ENCODE results near the gene SERPINF2. TPM values are rescaled to one million over a fixed set of nuclear protein-coding genes. Genes with fewer than 3 reads are reported as not detected.
"Not testable (repeated sequence)": the region's sequence is repeated elsewhere in the genome, so short reads cannot be mapped to it uniquely, and the experiment has no call there.

Gene SERPINF2
- total RNA-seq, 2 donors from 2014 or later, result 40.7 to 41.7 TPM

DNA sequence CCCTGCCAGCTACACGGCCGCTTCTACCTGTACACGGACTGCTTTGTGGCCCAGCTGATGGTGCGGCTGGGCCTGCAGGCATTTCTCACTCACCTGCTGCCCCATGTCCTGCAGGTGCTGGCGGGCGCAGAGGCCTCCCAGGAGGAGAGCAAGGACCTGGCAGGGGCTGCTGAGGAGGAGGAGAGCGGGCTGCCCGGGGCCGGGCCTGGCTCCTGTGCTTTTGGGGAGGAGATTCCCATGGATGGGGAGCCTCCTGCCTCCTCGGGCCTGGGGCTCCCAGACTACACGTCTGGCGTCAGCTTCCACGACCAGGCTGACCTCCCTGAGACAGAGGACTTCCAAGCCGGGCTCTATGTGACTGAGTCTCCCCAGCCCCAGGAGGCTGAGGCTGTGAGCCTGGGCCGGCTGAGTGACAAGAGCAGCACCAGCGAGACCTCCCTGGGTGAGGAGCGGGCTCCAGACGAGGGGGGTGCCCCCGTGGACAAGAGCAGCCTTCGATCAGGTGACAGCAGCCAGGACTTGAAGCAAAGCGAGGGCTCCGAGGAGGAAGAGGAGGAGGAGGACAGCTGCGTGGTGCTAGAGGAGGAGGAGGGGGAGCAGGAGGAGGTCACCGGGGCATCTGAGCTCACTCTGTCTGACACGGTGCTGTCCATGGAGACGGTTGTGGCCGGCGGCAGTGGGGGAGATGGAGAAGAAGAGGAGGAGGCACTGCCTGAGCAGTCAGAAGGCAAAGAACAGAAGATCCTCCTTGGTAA is 14.6 kb upstream of the SERPINF2 start:
- peak; percentile 79 for DNase-seq (ENCODE audit: low spot score)
- intact Hi-C loops (cut with DNase I), result loop anchor here (5.0 to 10.0 kb wide), 2 partner anchors 54 to 137 kb away; no protein-coding TSS in a partner anchor

DNA sequence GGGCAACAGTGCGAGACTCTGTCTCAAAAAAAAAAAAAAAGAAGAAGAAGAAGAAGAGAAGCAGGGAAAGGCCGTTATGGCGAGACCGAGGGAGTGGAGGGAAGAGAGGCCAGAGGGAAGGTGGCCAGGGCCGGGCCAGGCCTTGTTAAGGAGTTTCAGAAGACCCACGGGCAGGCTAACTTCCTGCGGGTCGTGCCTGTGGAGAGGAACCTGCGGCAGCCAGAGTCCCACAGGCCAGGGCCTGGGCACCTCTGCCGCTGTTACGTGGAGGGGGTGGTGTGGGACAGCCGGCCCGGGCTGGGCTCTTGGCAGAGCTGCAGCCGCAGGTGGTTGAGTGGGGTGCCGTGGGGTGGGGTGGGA is 12.7 kb upstream of the SERPINF2 start:
- intact Hi-C loops (cut with DNase I), result loop anchor here (5.0 to 10.0 kb wide), 2 partner anchors 52 to 135 kb away; no protein-coding TSS in a partner anchor
- DNase-seq (ENCODE audit: low spot score), result peak; percentile 76

DNA sequence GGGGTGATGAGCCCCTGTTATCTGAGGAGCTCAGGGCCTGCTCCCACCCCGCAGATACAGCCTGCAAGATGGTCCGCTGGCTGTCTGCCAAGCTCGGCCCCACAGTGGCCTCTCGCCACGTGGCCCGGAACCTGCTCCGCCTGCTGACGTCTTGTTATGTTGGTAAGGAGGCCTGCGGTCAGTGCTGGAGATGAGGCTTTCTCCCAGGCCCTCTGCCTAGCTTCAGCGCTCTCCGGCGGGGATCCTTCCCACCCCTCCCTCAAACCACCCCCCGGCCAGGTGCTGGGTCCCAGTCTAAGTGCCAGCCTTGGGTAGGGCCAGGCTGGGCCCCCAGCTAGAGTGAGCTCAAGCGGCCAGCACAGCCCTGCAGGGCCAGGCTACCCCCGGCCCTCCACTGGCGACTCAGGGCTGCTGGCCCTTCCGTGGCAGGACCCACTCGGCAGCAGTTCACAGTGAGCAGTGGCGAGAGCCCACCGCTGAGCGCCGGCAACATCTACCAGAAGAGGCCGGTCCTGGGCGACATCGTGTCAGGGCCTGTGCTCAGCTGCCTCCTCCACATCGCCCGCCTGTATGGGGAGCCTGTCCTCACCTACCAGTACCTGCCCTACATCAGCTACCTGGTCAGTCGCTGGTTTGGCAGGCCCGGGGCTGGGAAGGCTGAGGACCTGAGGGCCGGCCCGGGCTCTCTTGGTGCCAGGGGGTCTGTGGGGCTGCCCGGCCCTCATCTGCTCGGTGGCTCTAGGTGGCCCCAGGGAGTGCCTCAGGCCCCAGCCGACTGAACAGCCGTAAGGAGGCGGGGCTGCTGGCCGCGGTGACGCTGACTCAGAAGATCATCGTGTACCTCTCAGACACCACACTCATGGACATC is 12.1 kb upstream of the SERPINF2 start:
- peak; percentile 96 for DNase-seq (ENCODE audit: low spot score)
- intact Hi-C loops (cut with DNase I), result no loop called here

DNA sequence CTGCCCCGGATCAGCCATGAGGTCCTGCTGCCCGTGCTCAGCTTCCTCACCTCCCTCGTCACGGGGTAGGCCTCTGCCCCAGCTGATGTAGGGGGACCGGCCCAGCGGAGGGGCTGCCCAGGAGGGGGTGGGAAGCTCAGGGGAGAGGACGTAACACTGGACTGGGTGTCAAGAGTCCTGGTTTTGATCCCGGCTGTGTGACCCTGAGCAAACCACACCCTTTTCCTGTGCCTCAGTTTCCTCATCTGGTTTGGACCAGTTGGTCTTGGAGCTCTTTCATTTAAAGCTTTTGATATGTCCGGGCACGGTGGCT is 11.5 kb upstream of the SERPINF2 start:
- peak; percentile 83 for DNase-seq (ENCODE audit: low spot score)
- intact Hi-C loops (cut with DNase I), result no loop called here

DNA sequence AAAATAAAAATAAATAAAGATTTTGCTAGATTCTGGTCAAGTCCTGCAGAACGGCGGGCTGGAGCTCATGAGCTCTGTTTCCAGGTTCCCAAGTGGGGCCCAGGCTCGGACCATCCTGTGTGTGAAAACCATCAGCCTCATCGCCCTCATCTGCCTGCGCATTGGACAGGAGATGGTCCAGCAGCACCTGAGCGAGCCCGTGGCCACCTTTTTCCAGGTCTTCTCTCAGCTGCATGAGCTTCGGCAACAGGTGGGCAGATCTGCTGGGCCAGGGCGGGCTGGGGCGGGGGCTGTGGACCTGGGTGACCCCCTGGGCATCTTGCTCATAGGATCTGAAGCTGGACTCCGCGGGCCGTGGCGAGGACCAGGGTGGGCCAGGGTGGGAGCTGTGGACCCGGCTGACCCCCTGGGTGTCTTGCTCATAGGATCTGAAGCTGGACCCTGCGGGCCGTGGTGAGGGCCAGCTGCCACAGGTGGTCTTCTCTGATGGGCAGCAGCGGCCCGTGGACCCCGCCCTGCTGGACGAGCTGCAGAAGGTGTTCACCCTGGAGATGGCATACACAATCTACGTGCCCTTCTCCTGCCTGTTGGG is 10.3 kb upstream of the SERPINF2 start:
- DNase-seq (ENCODE audit: low spot score), result no peak
- intact Hi-C loops (cut with DNase I), result no loop called here

DNA sequence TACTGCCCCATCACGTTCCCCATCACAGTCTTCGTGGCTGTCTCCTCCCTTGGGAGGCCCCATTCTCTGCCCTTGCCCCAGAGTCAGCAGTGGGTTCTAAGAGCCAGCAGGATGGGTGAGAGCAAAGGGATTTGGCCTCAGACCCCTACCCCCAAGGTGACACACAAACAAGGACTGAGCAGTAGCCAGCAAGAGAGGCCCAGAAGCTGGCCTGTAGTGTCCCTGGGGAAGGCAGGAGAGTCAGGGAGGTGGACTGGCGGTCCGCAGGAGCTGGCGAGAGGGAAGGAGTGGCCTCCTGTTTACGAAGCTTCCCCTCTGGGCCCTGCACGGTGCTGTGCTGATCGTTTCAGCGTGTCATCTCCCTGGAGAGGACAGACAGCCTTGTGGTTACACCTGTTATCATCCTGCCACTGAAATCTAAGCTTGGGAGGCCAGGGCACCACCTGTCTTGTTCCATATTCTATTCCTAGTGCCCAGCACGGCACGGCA is 9.8 kb upstream of the SERPINF2 start:
- no peak for DNase-seq (ENCODE audit: low spot score)
- intact Hi-C loops (cut with DNase I), result no loop called here

DNA sequence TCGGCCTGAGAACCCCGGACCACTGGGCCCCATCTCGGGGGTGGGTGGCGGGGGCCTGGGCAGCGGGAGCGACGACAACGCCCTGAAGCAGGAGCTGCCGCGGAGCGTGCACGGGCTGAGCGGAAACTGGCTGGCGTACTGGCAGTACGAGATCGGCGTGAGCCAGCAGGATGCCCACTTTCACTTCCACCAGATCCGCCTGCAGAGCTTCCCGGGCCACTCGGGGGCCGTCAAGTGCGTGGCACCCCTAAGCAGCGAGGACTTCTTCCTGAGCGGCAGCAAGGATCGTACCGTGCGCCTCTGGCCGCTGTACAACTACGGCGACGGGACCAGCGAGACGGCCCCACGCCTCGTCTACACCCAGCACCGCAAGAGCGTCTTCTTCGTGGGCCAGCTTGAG is 8.9 kb upstream of the SERPINF2 start:
- no peak for DNase-seq (ENCODE audit: low spot score)
- intact Hi-C loops (cut with DNase I), result no loop called here

DNA sequence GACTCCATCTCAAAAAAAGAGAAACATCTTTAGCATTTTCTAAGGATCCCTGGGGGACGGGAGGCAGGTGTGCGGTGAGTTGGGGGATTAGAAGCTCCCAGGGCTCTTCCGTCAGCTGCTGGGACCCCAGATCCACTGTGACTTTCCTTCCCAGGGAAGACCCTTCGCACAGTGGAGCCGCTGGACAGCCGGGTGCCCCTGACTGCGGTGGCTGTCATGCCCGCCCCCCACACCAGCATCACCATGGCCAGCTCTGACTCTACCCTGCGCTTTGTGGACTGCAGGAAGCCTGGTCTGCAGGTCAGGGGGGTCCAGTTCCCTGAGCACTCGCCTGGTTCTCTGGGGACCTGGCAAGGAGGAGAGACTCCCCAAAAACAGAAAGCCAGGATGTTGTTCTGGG is 7.3 kb upstream of the SERPINF2 start:
- no peak for DNase-seq (ENCODE audit: low spot score)
- intact Hi-C loops (cut with DNase I), result no loop called here

DNA sequence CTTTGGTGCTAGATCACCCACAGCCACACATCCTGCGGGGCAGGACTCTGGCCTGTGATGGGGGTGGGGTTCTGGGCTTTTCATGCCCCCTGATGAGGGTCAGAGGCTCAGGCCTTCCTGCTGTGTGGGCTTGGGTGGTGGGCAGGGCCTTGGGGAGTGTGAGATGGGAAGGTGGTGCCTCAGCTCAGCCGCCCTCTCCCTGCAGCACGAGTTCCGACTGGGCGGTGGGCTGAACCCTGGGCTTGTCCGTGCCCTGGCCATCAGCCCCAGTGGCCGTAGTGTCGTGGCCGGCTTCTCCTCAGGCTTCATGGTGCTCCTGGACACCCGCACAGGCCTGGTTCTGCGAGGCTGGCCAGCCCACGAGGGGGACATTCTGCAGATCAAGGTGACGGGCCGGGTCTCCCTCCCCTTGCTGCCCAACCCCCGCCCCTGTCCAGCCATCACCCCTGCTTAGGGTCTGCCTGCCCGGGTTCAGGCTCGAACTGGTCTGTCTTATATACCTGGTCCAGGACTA is 6.8 kb upstream of the SERPINF2 start:
- DNase-seq (ENCODE audit: low spot score), result no peak
- intact Hi-C loops (cut with DNase I), result no loop called here

DNA sequence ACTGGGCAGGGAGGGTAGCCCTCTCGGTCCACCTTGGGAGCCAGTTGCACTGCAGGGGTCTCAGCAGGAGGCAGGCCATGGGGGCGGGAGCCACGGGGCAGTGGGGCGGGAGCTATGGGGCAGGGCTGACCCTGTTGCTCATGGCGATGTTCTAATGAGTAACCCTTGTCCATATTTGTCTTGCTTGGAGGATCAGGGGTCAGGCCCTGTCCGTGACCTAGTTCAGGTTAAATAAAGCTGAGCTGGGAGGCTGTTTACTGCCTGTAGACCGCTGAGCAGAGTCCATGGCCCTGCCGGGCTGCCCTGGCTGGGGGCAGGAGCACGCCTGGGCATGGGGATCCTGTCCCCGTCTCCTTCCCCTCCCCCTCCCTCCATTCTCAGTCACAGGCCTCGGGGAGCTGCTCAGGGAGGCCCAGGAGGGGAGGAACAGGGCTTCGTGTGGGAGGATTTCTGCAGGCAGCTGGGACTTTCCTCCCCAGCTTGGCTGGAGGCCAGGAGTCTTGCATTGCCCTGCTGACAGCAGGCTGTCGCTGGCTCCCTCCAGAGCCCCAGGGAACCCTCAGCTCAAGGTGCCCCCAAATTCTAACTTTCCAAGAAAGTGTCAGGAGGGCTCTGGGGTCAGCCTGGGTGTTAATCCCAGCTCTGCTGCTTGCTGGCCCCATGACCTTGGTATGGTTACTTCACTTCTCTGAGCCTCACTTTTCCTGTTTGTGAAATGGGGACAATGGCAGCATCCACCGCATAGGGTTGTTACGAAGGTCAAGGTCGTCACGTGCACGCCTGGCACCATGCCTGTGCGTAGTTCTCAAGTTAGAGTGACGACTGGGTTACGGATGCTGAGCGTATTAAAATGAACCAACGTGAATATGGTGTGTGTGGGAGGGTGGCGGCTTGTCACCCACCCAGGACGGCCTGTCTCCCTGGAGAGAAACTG is 6.1 kb upstream of the SERPINF2 start:
- intact Hi-C loops (cut with DNase I), result no loop called here
- no peak for DNase-seq (ENCODE audit: low spot score)

DNA sequence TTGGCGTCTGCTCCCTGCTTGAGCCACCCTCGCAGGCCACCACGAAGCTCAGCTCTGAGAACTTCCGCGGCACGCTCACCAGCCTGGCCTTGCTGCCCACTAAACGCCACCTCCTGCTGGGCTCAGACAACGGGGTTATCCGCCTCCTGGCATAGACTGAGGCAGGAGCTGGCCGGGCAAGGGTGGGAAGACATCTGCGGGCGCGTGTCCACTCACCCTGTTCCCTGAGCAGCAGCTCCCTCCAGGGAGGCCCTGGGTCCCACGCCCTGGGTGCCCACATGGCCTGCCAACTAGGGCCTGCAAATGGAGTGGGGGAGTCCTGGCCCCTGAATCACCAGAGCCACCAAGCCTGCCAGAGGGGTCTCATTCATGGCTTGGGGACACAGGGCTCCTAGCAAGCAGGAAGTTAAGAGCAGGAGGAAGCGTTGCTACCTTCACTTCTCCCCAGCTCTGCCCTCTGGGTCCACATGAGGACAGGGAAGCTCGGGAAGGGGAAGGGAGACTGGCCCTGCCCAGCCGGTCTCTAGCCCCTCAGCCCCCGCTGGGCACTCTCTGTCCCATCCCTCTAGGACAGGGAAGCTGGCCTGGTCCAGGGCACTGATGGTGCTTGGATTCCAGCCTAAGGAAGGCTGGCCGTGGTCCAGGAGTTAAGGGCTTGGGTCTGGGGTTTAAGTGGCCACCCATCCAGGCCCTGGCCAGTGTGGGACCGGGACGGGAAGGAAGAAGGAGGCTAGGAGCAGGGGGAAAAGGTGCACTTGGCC is 5.0 kb upstream of the SERPINF2 start:
- no peak for DNase-seq (ENCODE audit: low spot score)
- intact Hi-C loops (cut with DNase I), result no loop called here

DNA sequence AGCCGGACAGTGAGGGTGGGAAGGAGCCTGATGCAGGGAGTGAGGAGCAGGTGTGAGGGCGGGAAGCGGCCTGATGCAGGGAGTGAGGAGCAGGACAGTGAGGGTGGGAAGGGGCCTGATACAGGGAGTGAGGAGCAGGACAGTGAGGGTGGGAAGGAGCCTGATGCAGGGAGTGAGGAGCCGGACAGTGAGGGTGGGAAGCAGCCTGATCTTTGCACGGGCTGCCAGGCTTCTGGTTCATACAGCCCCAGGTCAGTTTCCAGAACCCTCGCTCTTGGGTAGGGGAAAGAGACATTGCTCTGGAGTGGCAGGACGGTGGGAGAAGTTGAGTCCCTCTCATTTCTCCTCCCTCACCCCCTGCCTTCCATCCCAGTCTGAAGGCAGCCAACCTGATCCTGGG is 772 bp upstream of the SERPINF2 start:
- intact Hi-C loops (cut with DNase I); DNase-seq (ENCODE audit: low spot score): not testable (repeated sequence)

DNA sequence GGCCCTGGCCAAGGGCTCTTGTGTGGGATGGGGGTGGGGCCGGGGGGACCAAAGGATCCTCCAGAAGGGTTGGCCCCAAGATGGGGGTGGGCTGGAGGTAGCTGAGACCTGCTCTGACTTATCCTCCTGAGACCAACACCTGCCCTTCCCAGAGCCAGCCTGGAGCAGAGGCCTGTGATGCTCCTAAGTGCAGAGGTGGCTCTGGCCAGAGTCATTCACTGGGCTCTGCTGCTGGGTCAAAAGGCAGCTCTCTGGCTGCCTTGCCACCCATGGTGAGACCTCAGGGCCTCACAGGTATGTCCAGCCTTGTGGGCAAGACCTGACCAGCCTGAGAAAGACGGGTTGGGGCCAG is 393 bp downstream of the SERPINF2 start:
- DNase-seq (ENCODE audit: low spot score), result no peak
- intact Hi-C loops (cut with DNase I), result no loop called here

DNA sequence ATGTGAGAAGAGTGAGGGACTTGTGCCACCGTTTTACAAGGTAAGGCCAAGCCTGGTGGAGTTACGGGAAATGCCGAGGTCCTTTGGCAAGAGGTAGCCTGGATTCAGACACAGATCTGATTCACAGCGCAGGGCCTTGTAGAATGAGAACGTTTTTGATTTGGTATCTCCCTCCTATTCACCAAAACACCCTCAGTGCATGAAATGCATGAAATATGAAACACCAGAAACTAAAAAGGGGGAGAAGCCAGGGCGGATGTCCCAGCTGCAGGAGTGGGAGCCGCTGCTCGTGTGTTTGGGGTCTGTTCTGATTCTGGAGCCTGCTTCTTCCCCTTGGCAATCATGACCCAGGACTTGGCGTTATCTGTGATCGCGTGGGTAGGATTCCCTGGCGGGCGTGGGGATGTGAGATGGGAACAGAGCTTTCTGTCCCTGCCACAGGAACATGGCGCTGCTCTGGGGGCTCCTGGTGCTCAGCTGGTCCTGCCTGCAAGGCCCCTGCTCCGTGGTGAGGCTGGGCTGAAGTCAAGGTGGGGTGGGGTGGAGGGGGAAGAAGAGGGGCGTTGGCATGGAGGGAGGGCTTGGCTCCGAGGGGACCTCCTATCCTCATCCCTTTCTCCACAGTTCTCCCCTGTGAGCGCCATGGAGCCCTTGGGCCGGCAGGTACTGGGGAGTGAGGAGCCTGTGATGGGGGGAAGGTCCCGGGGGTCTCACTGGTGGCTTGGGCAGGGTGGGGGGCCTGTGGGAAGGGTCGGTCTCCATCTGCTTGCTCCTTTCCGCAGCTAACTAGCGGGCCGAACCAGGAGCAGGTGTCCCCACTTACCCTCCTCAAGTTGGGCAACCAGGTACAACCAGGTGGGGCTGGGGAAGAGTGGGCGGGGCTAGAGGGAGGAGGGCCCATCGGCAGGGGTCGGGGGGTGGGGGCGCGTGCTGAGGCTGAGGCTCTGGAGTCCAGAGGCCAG is 2.2 kb downstream of the SERPINF2 start:
- DNase-seq (ENCODE audit: low spot score), result peak; percentile 76
- intact Hi-C loops (cut with DNase I), result no loop called here

DNA sequence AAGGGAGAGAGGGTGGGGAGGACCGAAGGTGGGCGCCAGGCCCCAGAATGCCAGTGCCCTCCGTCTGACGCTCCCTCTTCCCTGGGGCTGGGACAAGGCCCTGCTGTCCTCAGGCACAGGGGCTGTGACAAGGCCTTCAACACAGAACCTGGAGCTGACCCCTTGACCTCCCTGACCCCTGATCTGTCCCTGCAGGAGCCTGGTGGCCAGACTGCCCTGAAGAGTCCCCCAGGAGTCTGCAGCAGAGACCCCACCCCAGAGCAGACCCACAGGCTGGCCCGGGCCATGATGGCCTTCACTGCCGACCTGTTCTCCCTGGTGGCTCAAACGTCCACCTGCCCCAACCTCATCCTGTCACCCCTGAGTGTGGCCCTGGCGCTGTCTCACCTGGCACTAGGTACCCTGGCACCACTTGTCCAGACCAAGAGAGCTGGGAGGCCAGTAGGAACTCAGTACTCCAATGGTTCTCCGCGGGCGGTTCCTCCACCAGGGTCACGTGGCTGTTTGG is 2.9 kb downstream of the SERPINF2 start:
- intact Hi-C loops (cut with DNase I), result no loop called here
- no peak for DNase-seq (ENCODE audit: low spot score)

DNA sequence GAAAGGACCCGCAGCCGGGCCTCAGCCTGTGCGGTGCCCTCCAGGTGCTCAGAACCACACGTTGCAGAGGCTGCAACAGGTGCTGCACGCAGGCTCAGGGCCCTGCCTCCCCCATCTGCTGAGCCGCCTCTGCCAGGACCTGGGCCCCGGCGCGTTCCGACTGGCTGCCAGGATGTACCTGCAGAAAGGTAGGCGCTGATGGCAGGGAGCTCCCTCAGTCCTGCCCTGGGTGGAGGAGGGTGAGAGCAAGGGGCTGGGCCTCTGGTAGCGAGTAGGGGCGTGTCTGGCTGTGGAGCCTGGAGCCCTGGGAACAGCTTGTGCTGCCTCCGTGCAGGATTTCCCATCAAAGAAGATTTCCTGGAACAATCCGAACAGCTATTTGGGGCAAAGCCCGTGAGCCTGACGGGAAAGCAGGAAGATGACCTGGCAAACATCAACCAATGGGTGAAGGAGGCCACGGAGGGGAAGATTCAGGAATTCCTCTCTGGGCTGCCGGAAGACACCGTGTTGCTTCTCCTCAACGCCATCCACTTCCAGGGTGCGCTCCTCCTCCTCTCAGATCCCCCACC is 4.4 kb downstream of the SERPINF2 start:
- intact Hi-C loops (cut with DNase I), result no loop called here
- DNase-seq (ENCODE audit: low spot score), result peak; percentile 88

DNA sequence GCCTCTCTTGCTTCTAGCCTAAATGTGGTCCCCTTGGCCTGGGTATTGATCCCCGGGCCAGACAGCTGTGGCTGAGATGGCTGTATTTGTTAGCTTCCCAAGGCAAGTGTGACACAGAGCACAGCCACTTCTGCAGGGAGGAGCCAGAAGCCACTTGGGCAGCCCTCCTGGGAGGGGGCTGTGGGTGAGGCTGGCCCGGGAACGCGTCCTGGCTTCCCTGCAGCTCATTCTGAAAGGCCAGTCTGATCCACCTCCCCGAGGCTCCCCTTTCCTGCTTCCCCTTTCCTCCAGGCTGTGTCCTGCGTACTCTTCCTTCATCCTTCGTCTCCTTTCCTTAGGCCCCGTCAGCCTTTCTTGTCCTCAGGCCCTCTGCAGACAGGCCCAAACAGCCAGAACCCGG is 8.0 kb downstream of the SERPINF2 start:
- no peak for DNase-seq (ENCODE audit: low spot score)
- intact Hi-C loops (cut with DNase I), result no loop called here
